Measurements from ENCODE around the gene PAQR8.
"Not testable (repeated sequence)": the region's sequence is repeated elsewhere in the genome, so short reads cannot be mapped to it uniquely, and the experiment has no call there.

PAQR8 gene

GRCh38 chr6:52381249-52381648 is 19.3 kb downstream of the PAQR8 start:
- DNase-seq = no peak

- DNase-seq = no peak
Measured at GRCh38 chr6:52384145-52384766, 22.3 kb downstream of the PAQR8 start.

GRCh38 chr6:52385074-52385473 is 23.1 kb downstream of the PAQR8 start:
- DNase-seq = no peak

- DNase-seq = not testable (repeated sequence)
Measured at GRCh38 chr6:52388119-52388518, 26.2 kb downstream of the PAQR8 start.

GRCh38 chr6:52388790-52389189 is 26.8 kb downstream of the PAQR8 start:
- DNase-seq = no peak

GRCh38 chr6:52389264-52389625 is 27.3 kb downstream of the PAQR8 start:
- no peak for DNase-seq

- peak; percentile 33 for DNase-seq
Measured at GRCh38 chr6:52389626-52390360, 27.8 kb downstream of the PAQR8 start.

GRCh38 chr6:52390361-52390727 is 28.4 kb downstream of the PAQR8 start:
- peak; percentile 39 for DNase-seq

- no peak for DNase-seq
Measured at GRCh38 chr6:52391599-52391998, 29.6 kb downstream of the PAQR8 start.

- no peak for DNase-seq
Measured at GRCh38 chr6:52392944-52393343, 31.0 kb downstream of the PAQR8 start.

- DNase-seq = no peak
Measured at GRCh38 chr6:52393780-52394179, 31.8 kb downstream of the PAQR8 start.

- DNase-seq = no peak
Measured at GRCh38 chr6:52394251-52394666, 32.3 kb downstream of the PAQR8 start.

GRCh38 chr6:52395969-52396368 is 34.0 kb downstream of the PAQR8 start:
- no peak for DNase-seq

- peak; percentile 21 for DNase-seq
Measured at GRCh38 chr6:52399511-52400312, 37.8 kb downstream of the PAQR8 start.

GRCh38 chr6:52400313-52401041 is 38.5 kb downstream of the PAQR8 start:
- no peak for DNase-seq

- no peak for DNase-seq
Measured at GRCh38 chr6:52403086-52403485, 41.1 kb downstream of the PAQR8 start.

- no peak for DNase-seq
Measured at GRCh38 chr6:52403627-52404026, 41.7 kb downstream of the PAQR8 start.

GRCh38 chr6:52405243-52405642 is 43.3 kb downstream of the PAQR8 start:
- no peak for DNase-seq

- DNase-seq = no peak
Measured at GRCh38 chr6:52407467-52407866, 45.5 kb downstream of the PAQR8 start.

GRCh38 chr6:52409499-52409898 is 47.5 kb downstream of the PAQR8 start:
- DNase-seq = no peak

GRCh38 chr6:52410979-52411378 is 49.0 kb downstream of the PAQR8 start:
- DNase-seq = no peak

- no peak for DNase-seq
Measured at GRCh38 chr6:52411911-52412310, 50.0 kb downstream of the PAQR8 start.

GRCh38 chr6:52415333-52415732 is 53.4 kb downstream of the PAQR8 start:
- DNase-seq = no peak

All from activated CD8-positive, alpha-beta memory T cell treated with anti-CD3 and anti-CD28 coated beads, Interleukin-2, amount 50 U/mL, for 4 hours (primary cell).